GM19328 (cell line): ENCODE results near the gene LMLN.
"Not testable (repeated sequence)": the region's sequence is repeated elsewhere in the genome, so short reads cannot be mapped to it uniquely, and the experiment has no call there.

ENCODE experiments used
- ATAC-seq: cut with Tn5 transposase; IDR thresholded peaks from one replicate; pipeline ENCODE4 v1.9.1; 2021; ENCODE audit warnings: mild to moderate bottlenecking, moderate library complexity; ENCODE audit not compliant: unreplicated experiment

The LMLN gene

GRCh38 chr3:198071602-198072287 is 111.7 kb downstream of the LMLN start:
- ATAC-seq: no peak

- no peak for ATAC-seq
These were observed 116.8 kb downstream of the LMLN start for GRCh38 chr3:198076722-198077308.

DNA sequence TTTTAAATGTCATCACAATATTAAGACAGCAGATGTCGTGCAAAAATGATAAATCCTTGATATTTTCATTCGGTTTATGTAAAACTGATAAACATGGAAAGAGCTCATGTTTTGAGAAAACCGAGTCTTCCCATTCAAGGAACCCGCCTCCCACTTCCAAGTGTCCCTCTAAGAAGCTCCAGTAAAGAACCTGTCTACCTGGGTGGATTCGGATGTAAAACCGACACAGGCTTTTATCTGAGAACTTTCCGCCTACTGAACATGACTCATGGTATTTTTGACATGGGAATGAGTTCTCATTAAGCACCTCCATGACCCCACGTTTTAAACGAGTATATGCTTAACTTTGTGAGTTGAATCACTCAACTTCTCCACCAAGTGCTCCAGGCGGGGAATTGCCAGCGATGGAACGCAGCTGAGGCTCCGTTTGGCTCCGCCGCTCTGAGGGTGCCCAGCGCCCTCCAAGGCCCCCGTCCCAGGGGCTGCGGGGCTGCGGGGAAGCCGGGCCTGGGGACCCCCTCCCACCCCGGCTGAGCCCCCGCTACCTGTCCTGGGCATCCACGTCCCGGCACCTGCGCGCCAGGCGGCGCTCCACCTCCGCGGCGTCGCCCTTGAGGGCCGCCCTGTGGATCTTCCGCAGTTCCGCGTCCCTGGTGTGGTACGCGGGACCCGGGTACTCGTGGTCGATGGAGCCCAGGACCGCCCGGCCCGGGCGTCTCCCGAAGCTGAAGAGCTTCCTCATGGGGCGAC is 119.9 kb downstream of the LMLN start:
- ATAC-seq: no peak

DNA sequence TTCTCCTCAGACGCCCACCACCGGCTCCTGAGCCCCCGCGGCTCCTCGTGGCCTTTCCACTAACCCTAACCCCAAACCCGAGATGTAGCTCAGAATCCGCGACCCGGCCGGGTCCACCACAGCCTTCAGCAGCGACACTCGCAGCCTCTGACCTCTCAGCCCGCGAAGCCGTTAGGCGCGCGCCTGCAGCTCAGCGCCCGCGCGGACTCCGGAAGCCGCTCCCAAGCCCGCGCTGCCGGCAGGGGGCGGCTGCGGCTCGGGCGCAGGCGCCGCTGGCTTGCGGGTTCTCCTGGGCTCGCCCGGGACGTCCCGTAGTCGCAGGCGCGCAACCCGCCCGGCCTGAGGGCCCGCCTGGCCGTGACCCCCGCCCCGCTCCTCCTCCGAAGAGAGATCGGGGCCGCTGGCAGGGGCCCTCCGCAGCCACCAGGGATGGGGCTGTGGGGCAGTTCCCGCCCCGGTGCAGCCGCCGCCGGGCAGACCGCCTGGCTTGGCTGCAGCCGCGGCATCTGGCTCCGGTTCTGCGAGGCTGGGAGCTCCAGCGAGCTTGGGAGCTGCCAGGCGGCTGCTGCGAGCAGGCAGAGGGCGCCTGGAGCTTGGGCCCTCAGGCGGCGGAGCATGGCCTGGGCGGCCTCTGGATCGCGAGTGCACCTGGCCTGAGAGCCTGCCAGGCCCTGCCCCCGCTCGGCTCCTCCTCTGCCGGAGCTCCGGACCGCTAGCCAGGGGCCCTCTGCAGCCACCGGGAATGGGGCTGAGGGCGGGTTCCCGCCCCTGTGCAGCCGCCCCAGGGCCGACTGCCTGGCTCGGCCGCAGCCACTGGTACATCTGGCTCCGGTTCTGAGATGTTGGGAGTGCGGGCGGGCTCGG is 120.7 kb downstream of the LMLN start:
- no peak for ATAC-seq

GRCh38 chr3:198081421-198081844 is 121.4 kb downstream of the LMLN start:
- ATAC-seq: no peak

GRCh38 chr3:198082226-198082625 is 122.2 kb downstream of the LMLN start:
- ATAC-seq: not testable (repeated sequence)

- no peak for ATAC-seq
These were observed 128.5 kb downstream of the LMLN start for GRCh38 chr3:198088421-198088955.

DNA sequence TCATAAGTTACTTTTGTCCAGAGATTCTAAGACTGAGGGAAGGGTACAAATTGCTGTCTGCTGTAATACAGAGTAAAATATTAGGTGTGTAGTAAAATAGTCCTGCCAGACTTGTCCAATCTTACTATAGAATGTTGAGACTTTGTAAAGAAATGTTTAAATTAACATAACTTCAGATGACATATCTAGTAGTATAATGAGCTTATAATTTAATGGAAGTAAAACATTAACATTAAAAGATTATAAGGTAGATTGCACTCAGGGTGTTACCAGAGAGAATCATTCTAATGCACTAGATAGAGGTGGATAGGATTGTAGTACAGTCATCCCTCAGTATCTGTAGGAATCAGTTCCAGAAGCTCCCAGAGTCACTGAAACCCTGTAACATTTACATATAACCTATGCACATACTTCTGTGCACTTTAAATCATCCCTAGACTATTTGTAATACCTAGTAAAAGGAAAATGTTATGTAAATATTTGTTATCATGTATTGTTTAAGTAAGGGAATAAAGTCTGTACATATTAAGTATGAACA is 130.8 kb downstream of the LMLN start:
- no peak for ATAC-seq

- no peak for ATAC-seq
These were observed 132.3 kb downstream of the LMLN start for GRCh38 chr3:198092276-198092675.

DNA sequence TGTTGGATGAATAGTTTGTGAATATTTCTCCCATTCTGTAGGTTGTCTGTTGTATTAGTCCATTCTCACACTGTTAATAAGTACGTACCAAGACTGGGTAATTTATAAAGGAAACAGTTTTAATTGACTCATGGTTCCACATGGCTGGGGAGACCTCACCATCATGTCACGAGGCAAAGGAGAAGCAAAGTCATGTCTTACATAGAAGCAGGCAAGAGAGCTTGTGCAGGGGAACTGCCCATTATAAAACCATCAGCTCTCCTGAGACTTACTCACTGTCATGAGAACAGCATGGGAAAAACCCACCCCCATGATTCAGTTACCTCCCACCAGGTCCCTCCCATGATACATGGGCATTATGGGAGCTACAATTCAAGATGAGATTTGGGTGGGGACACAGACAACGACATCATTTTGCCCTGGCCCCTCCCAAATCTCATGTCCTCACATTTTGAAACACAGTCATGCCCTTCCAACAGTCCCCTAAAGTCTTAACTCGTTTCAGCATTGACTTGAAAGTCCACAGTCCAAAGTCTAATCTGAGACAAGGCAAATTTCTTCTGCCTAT is 133.2 kb downstream of the LMLN start:
- no peak for ATAC-seq
